ENCODE results near the gene CDH4. TPM values are rescaled to one million over a fixed set of nuclear protein-coding genes. Genes with fewer than 3 reads are reported as not detected.

Gene CDH4
- total RNA-seq, 2 donors from 2014 or later: 0.05 to 2.2 TPM

- no peak overlapping the region for H3K27ac ChIP-seq
- H3K27me3 ChIP-seq (replicated peaks; ENCODE audit: insufficient read depth): no peaks in the 10 kb centered on the region
- no peaks in the 10 kb centered on the region for H3K36me3 ChIP-seq
- no peak overlapping the region for H3K4me3 ChIP-seq
- H3K4me1 ChIP-seq (replicated peaks): no peaks in the 10 kb centered on the region
- intact Hi-C loops (cut with DNase I): no loop called here
- no peak for DNase-seq (ENCODE audit: low spot score)
- H3K9me3 ChIP-seq: no peaks in the 10 kb centered on the region
- 81% methylated on average over 22 of the region's 22 CpGs for WGBS
- TF ChIP-seq POLR2A (IDR thresholded peaks at IDR 0.05): no peak
- TF ChIP-seq POLR2AphosphoS5 (IDR thresholded peaks at IDR 0.05): no peak
- no peak for TF ChIP-seq CTCF (IDR thresholded peaks at IDR 0.05)
These were observed 696.7 kb downstream of the CDH4 start for GRCh38 chr20:61948586-61949362.

- 95% methylated on average over 6 of the region's 7 CpGs for WGBS
- Histone ChIP-seq H3K4me3 (no peak overlapping the region), H3K36me3 (no peaks in the 10 kb centered on the region), H3K27me3 (replicated peaks; ENCODE audit: insufficient read depth) (no peaks in the 10 kb centered on the region), H3K9me3 (no peaks in the 10 kb centered on the region), H3K4me1 (replicated peaks) (no peaks in the 10 kb centered on the region), H3K27ac (no peak overlapping the region)
- intact Hi-C loops (cut with DNase I): no loop called here
- no peak for DNase-seq (ENCODE audit: low spot score)
- TF ChIP-seq CTCF (IDR thresholded peaks at IDR 0.05) (no peak), POLR2A (IDR thresholded peaks at IDR 0.05) (no peak), POLR2AphosphoS5 (IDR thresholded peaks at IDR 0.05) (no peak)
These were observed 697.3 kb downstream of the CDH4 start for GRCh38 chr20:61949363-61949713.

GRCh38 chr20:61949714-61950640 is 697.9 kb downstream of the CDH4 start:
- intact Hi-C loops (cut with DNase I): no loop called here
- 83% methylated on average over 21 of the region's 21 CpGs for WGBS
- DNase-seq (ENCODE audit: low spot score): no peak

GRCh38 chr20:61950641-61951071 is 698.6 kb downstream of the CDH4 start:
- no peaks in the 10 kb centered on the region for H3K9me3 ChIP-seq
- 56% methylated on average over 7 of the region's 7 CpGs for WGBS
- H3K27ac ChIP-seq: no peak overlapping the region
- H3K27me3 ChIP-seq (replicated peaks; ENCODE audit: insufficient read depth): no peaks in the 10 kb centered on the region
- H3K4me1 ChIP-seq (replicated peaks): no peaks in the 10 kb centered on the region
- no peaks in the 10 kb centered on the region for H3K36me3 ChIP-seq
- intact Hi-C loops (cut with DNase I): no loop called here
- DNase-seq (ENCODE audit: low spot score): no peak
- no peak overlapping the region for H3K4me3 ChIP-seq
- TF ChIP-seq POLR2A (IDR thresholded peaks at IDR 0.05) (no peak), POLR2AphosphoS5 (IDR thresholded peaks at IDR 0.05) (no peak), CTCF (IDR thresholded peaks at IDR 0.05) (no peak)

More at GRCh38 chr20:61949714-61950640, 697.9 kb downstream of the CDH4 start:
- Histone ChIP-seq H3K27ac (no peak overlapping the region), H3K4me3 (no peak overlapping the region), H3K27me3 (replicated peaks; ENCODE audit: insufficient read depth) (no peaks in the 10 kb centered on the region), H3K36me3 (no peaks in the 10 kb centered on the region), H3K4me1 (replicated peaks) (no peaks in the 10 kb centered on the region), H3K9me3 (no peaks in the 10 kb centered on the region)
- TF ChIP-seq CTCF (IDR thresholded peaks at IDR 0.05): no peak
- TF ChIP-seq POLR2AphosphoS5 (IDR thresholded peaks at IDR 0.05): no peak
- TF ChIP-seq POLR2A (IDR thresholded peaks at IDR 0.05): no peak

Measured in prostate gland (tissue), 2 donors.